Mesodermal cell (in vitro differentiated cells): Measurements from ENCODE around the gene PTPN1.
A peak's percentile ranks its signal among the peaks of the same experiment; 100 is the strongest.
"Not testable (repeated sequence)": the region's sequence is repeated elsewhere in the genome, so short reads cannot be mapped to it uniquely, and the experiment has no call there.

ENCODE experiments used
- H3K27ac ChIP-seq: 2 replicates; pipeline ENCODE4 v1.7.0; 2013; ENCODE audit warnings: mild to moderate bottlenecking, low read depth, low read length, moderate library complexity; ENCODE audit not compliant: severe bottlenecking
- H3K36me3 ChIP-seq: 2 replicates; pipeline ENCODE4 v1.7.1; 2013; ENCODE audit warnings: mild to moderate bottlenecking, low read length, moderate library complexity; ENCODE audit not compliant: control insufficient read depth, insufficient read depth
- H3K4me1 ChIP-seq: one replicate; pipeline ENCODE4 v1.7.1; 2013; ENCODE audit warnings: mild to moderate bottlenecking, low read length; ENCODE audit not compliant: insufficient read depth, control insufficient read depth, poor library complexity, severe bottlenecking
- H3K4me3 ChIP-seq: 2 replicates; pipeline ENCODE4 v1.7.0; 2013; ENCODE audit warnings: low read length, control low read depth, mild to moderate bottlenecking; ENCODE audit not compliant: insufficient read depth, poor library complexity, severe bottlenecking; ENCODE audit errors: extremely low read depth
- H3K9me3 ChIP-seq: 2 replicates; pipeline ENCODE4 v1.7.1; 2013; ENCODE audit warnings: mild to moderate bottlenecking, low read length, moderate library complexity; ENCODE audit not compliant: control insufficient read depth
- WGBS, 2 experiments: methylation state at CpG; one replicate each; pipeline ENCODE4 v1.1.5; 2013; ENCODE audit warnings: missing lambda C conversion rate in 2 of 2; ENCODE audit not compliant: insufficient coverage in 2 of 2; 5-methylcytosine and 5-hydroxymethylcytosine counted together

Gene PTPN1

GRCh38 chr20:50501972-50502745 is 8.0 kb upstream of the PTPN1 start:
- H3K9me3 ChIP-seq, result no peaks in the 10 kb centered on the region
- H3K4me1 ChIP-seq, result peaks cover 14% of the 10 kb centered on the region
- no peak overlapping the region for H3K27ac ChIP-seq
- H3K4me3 ChIP-seq, result no peak overlapping the region
- no peaks in the 10 kb centered on the region for H3K36me3 ChIP-seq
- WGBS, 2 experiments, result 91 to 97% methylated on average over 5 to 7 of the region's 12 CpGs

GRCh38 chr20:50504231-50504823 is 5.9 kb upstream of the PTPN1 start:
- WGBS, 2 experiments, result 80 to 92% methylated on average over 1 to 2 of the region's 4 CpGs
- H3K36me3 ChIP-seq, result no peaks in the 10 kb centered on the region
- H3K9me3 ChIP-seq, result no peaks in the 10 kb centered on the region
- peak overlapping the region; percentile 6 for H3K27ac ChIP-seq
- peaks cover 24% of the 10 kb centered on the region for H3K4me1 ChIP-seq
- H3K4me3 ChIP-seq, result no peak overlapping the region

- Histone ChIP-seq H3K36me3 (no peaks in the 10 kb centered on the region), H3K4me3 (no peak overlapping the region), H3K9me3 (no peaks in the 10 kb centered on the region), H3K4me1 (peaks cover 25% of the 10 kb centered on the region), H3K27ac (no peak overlapping the region)
- 96 to 100% methylated on average over 2 to 3 of the region's 3 CpGs for WGBS, 2 experiments
Observed at GRCh38 chr20:50506270-50506579, 4.0 kb upstream of the PTPN1 start.

DNA sequence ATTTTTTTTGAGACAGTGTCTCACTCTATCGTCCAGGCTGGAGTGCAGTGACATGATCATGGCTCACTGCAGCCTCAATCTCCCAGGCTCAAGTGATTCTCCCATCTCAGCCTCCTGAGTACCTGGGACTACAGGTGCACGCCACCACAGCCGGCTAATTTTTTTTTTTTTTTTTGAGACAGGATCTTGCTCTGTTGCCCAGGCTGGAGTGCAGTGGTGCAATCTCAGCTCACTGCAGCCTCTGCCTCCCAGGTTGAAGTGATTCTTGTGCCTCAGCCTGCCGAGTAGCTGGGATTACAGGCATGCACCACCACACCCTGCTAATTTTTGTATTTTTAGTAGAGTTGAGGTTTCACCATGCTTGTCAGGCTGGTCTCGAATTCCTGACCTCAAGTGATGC is 2.4 kb upstream of the PTPN1 start:
- H3K36me3 ChIP-seq, H3K9me3 ChIP-seq, H3K4me3 ChIP-seq: not testable (repeated sequence)
- Histone ChIP-seq H3K4me1 (peaks cover 33% of the 10 kb centered on the region), H3K27ac (peak overlapping the region; percentile 26)
- 82 to 100% methylated on average over 2 of the region's 5 CpGs for WGBS, 2 experiments

GRCh38 chr20:50508171-50508755 is 1.9 kb upstream of the PTPN1 start:
- Histone ChIP-seq H3K36me3 (no peaks in the 10 kb centered on the region), H3K4me1 (peaks cover 36% of the 10 kb centered on the region), H3K27ac (peak overlapping the region; percentile 26), H3K4me3 (no peak overlapping the region), H3K9me3 (no peaks in the 10 kb centered on the region)
- WGBS, 2 experiments, result 92 to 94% methylated on average over 5 to 6 of the region's 9 CpGs

GRCh38 chr20:50510706-50511542 is 741 bp downstream of the PTPN1 start:
- WGBS, 2 experiments, result 4 to 12% methylated on average over 11 to 25 of the region's 32 CpGs
- Histone ChIP-seq H3K36me3 (peaks cover 10% of the 10 kb centered on the region), H3K27ac (peak overlapping the region; percentile 86), H3K4me3 (peak overlapping the region; percentile 96), H3K9me3 (no peaks in the 10 kb centered on the region), H3K4me1 (peaks cover 41% of the 10 kb centered on the region)

GRCh38 chr20:50512323-50512722 is 2.1 kb downstream of the PTPN1 start:
- Histone ChIP-seq H3K36me3 (peaks cover 10% of the 10 kb centered on the region), H3K4me3 (peak overlapping the region; percentile 96), H3K27ac (no peak overlapping the region), H3K4me1 (peaks cover 48% of the 10 kb centered on the region), H3K9me3 (no peaks in the 10 kb centered on the region)
- no CpG with 5 or more reads among the region's 1 CpG for WGBS, 2 experiments

GRCh38 chr20:50513169-50514034 is 3.2 kb downstream of the PTPN1 start:
- Histone ChIP-seq H3K9me3 (no peaks in the 10 kb centered on the region), H3K4me1 (peaks cover 58% of the 10 kb centered on the region), H3K27ac (peak overlapping the region; percentile 78), H3K4me3 (peak overlapping the region; percentile 96), H3K36me3 (peaks cover 13% of the 10 kb centered on the region)
- 83% methylated on average over 2 of the region's 5 CpGs; no CpG with 5 or more reads in 1 of the 2 experiments for WGBS, 2 experiments

- Histone ChIP-seq H3K36me3 (peaks cover 19% of the 10 kb centered on the region), H3K4me1 (peaks cover 58% of the 10 kb centered on the region), H3K4me3 (no peak overlapping the region), H3K9me3 (no peaks in the 10 kb centered on the region), H3K27ac (peak overlapping the region; percentile 78)
- WGBS, 2 experiments, result no CpG with 5 or more reads among the region's 2 CpGs
Observed at GRCh38 chr20:50514035-50514337, 3.8 kb downstream of the PTPN1 start.

DNA sequence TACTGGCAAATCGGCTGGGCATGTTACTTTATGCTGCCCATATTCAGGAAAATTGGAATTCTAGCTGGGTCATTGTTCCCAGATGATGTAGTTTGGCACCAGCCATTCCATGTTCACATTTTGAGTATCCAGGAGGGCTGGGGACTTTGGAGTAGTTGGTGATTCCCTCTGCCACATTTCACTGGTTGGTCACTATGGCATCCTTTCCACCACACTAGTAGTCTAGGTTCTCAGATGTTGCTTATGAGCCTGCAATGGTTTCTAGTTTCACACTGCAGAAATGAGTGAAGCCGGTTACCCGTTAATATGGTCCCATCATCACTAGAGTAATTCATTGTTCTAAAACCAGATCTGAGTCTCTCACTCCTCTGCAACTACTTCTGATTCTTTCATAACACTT is 4.6 kb downstream of the PTPN1 start:
- H3K36me3 ChIP-seq, result peaks cover 24% of the 10 kb centered on the region
- peaks cover 54% of the 10 kb centered on the region for H3K4me1 ChIP-seq
- H3K27ac ChIP-seq, result no peak overlapping the region
- no peaks in the 10 kb centered on the region for H3K9me3 ChIP-seq
- WGBS, 2 experiments, result 84 to 96% methylated on average over 3 of the region's 3 CpGs
- no peak overlapping the region for H3K4me3 ChIP-seq
